GM12878 (cell line): Measurements from ENCODE around the gene NEFH. TPM values are rescaled to one million over a fixed set of nuclear protein-coding genes. Genes with fewer than 3 reads are reported as not detected.

Source experiments
- ATAC-seq: fragments of 200-7000 bp; cut with Tn5 transposase; 3 replicates; pipeline ENCODE4 v1.9.1; 2020; ENCODE audit warnings: mild to moderate bottlenecking, moderate library complexity
- BruUV-seq: library from RNA; stranded (reverse); fragments of 400-500 nt; replicated peaks from 2 replicates; lab custom pipeline; 2021; lab: Mats Ljungman, UMichigan
- CTCF ChIA-PET: fragments of 300-600 bp; sonication (Branson Sonifier 250); formaldehyde crosslinking; extraction: SDS; loops from one replicate; lab custom pipeline; 2021; ENCODE audit warnings: inconsistent platforms; lab: Yijun Ruan, JAX
- POLR2A ChIA-PET: fragments of 350-600 bp; formaldehyde crosslinking; extraction: SDS; loops from one replicate; lab custom pipeline; 2021; ENCODE audit warnings: inconsistent platforms; lab: Charles Lee
- RAD21 ChIA-PET: fragments of 300-600 bp; sonication (Branson Sonifier 250); formaldehyde crosslinking; loops from one replicate; lab custom pipeline; 2023; ENCODE audit warnings: antibody characterized with exemption; ENCODE audit not compliant: unreplicated experiment; lab: Charles Lee
- SMC1A ChIA-PET: fragments of 300-600 bp; sonication (Branson Sonifier 250); formaldehyde crosslinking; loops from one replicate; lab custom pipeline; 2023; ENCODE audit not compliant: unreplicated experiment, uncharacterized antibody; lab: Charles Lee
- DNase-seq: peaks from one replicate; pipeline ENCODE4 v3.0.0-alpha.2; 2011; ENCODE audit warnings: low read depth, low spot score
- FAIRE-seq: peaks from 3 replicates; lab custom pipeline; 2011; peaks lifted over from hg19 to GRCh38; lab: Jason Lieb, UNC
- H2AFZ ChIP-seq: 2 replicates; pipeline ENCODE4 v1.6.0; 2011; ENCODE audit warnings: low read depth, low read length, control low read depth; ENCODE audit not compliant: control insufficient read depth
- H3K27ac ChIP-seq: 2 replicates; pipeline ENCODE4 v1.5.1; 2011; ENCODE audit warnings: control low read depth; ENCODE audit not compliant: control insufficient read depth, insufficient read depth
- H3K27me3 ChIP-seq, 2 experiments: replicated peaks in 1 of 2; 2 replicates each; pipeline versions ENCODE4 v1.6.0 to v1.6.1; 2011; ENCODE audit warnings: low read length in 1 of 2; ENCODE audit not compliant: control insufficient read depth in 2 of 2, insufficient read depth in 2 of 2
- H3K36me3 ChIP-seq, 2 experiments: 2 replicates each; pipeline ENCODE4 v1.5.1; 2011; ENCODE audit warnings: low read length in 1 of 2; ENCODE audit not compliant: control insufficient read depth in 2 of 2, insufficient read depth in 2 of 2
- H3K4me1 ChIP-seq: 2 replicates; pipeline ENCODE4 v1.6.1; 2011; ENCODE audit warnings: mild to moderate bottlenecking, low read length, moderate library complexity, mixed read lengths; ENCODE audit not compliant: control insufficient read depth, insufficient read depth
- H3K4me2 ChIP-seq: 2 replicates; pipeline ENCODE4 v1.6.0; 2011; ENCODE audit warnings: control low read depth; ENCODE audit not compliant: control insufficient read depth, insufficient read depth
- H3K4me3 ChIP-seq: fragments of 200-600 bp; sonication (generic); 2 replicates; pipeline ENCODE4 v1.5.1; 2016
- H3K79me2 ChIP-seq: 2 replicates; pipeline ENCODE4 v1.6.0; 2011; ENCODE audit warnings: low read length; ENCODE audit not compliant: control insufficient read depth, insufficient read depth
- H3K9ac ChIP-seq: 2 replicates; pipeline ENCODE4 v1.8.0; 2011; ENCODE audit warnings: low read length, control low read depth, mixed read lengths; ENCODE audit not compliant: control insufficient read depth, insufficient read depth
- H3K9me3 ChIP-seq: replicated peaks from 3 replicates; pipeline ENCODE4 v1.5.1; 2011; ENCODE audit warnings: mild to moderate bottlenecking, low read length; ENCODE audit not compliant: control insufficient read depth, insufficient read depth
- H4K20me1 ChIP-seq: 2 replicates; pipeline ENCODE4 v1.6.0; 2011; ENCODE audit not compliant: control insufficient read depth, insufficient read depth
- CBX3 ChIP-seq: fragments of 200-600 bp; sonication (generic); IDR thresholded peaks from 2 replicates; pipeline ENCODE4 v1.6.1; 2016; ENCODE audit warnings: low read depth, borderline replicate concordance
- E2F4 ChIP-seq: IDR thresholded peaks from 2 replicates; pipeline ENCODE4 v1.6.1; 2012; ENCODE audit warnings: low read depth, low read length, improper control_type of control experiment
- E2F8 ChIP-seq: fragments of 450-650 bp; IDR thresholded peaks from 2 replicates; pipeline ENCODE4 v1.6.1; 2018; ENCODE audit warnings: mild to moderate bottlenecking, low read depth, moderate library complexity; ENCODE audit not compliant: partially characterized antibody
- ESRRA ChIP-seq: IDR thresholded peaks from 2 replicates; pipeline ENCODE4 v1.6.1; 2012; ENCODE audit warnings: mild to moderate bottlenecking, low read length, improper control_type of control experiment
- HCFC1 ChIP-seq: fragments of 150-350 bp; IDR thresholded peaks from 2 replicates; pipeline ENCODE4 v1.6.1; 2014; ENCODE audit warnings: low read length
- IKZF1 ChIP-seq: fragments of 450-650 bp; conservative IDR thresholded peaks from 2 replicates; pipeline ENCODE4 v1.6.1; 2017; ENCODE audit warnings: antibody characterized with exemption, mild to moderate bottlenecking
- IKZF2 ChIP-seq, 2 experiments: fragments of 450-650 bp; IDR thresholded peaks; 2 replicates each; pipeline ENCODE4 v1.6.1; 2017; ENCODE audit warnings: mild to moderate bottlenecking in 2 of 2, moderate library complexity in 2 of 2
- IRF4 ChIP-seq: IDR thresholded peaks from 2 replicates; pipeline ENCODE4 v1.6.1; 2011; ENCODE audit warnings: low read depth, low read length
- JUNB ChIP-seq: IDR thresholded peaks from 2 replicates; pipeline ENCODE4 v1.6.1; 2016; ENCODE audit warnings: antibody characterized with exemption, mild to moderate bottlenecking
- MEF2A ChIP-seq: IDR thresholded peaks from 2 replicates; pipeline ENCODE4 v1.6.1; 2011; ENCODE audit warnings: low read depth, mild to moderate bottlenecking, low read length, moderate library complexity; ENCODE audit not compliant: insufficient read depth
- RBBP5 ChIP-seq: fragments of 200-600 bp; sonication (generic); conservative IDR thresholded peaks from 2 replicates; pipeline ENCODE4 v1.6.1; 2016
- ZBTB40 ChIP-seq: fragments of 450-650 bp; IDR thresholded peaks from 2 replicates; pipeline ENCODE4 v1.6.1; 2016; ENCODE audit warnings: mild to moderate bottlenecking, moderate library complexity, borderline replicate concordance
- ZNF622 ChIP-seq: fragments of 450-650 bp; IDR thresholded peaks from 2 replicates; pipeline ENCODE4 v1.6.1; 2017; ENCODE audit warnings: mild to moderate bottlenecking, inconsistent platforms
- WGBS: methylation state at CpG from one replicate; pipeline ENCODE4 v1.1.6; 2016; ENCODE audit warnings: low lambda C conversion rate; ENCODE audit not compliant: insufficient replicate concordance, insufficient coverage; ENCODE audit errors: missing lambda C conversion rate; 5-methylcytosine and 5-hydroxymethylcytosine counted together
- in situ Hi-C: fragments of 300-500 bp; cut with MboI; formaldehyde crosslinking; loops from 9 replicates; pipeline ENCODE4 v1.14.3; 2018; ENCODE audit warnings: mixed read lengths
- intact Hi-C: fragments of 100-400 bp; cut with micrococcal nuclease; formaldehyde crosslinking; loops from one replicate; pipeline ENCODE4 v1.14.2; 2022; ENCODE audit not compliant: unreplicated experiment
- polyA plus RNA-seq, 11 experiments: library from polyadenylated mRNA; depleted of rRNA in 4 of 11; unstranded in 6 of 11; stranded (reverse) in 5 of 11; fragments of >200 nt; fragmentation: Nextera tagmentation in 4 of 11; fragmentation: Illumina TruSeq in 1 of 11; extraction: Ambion mirVana in 4 of 11; extraction: Trizol in 1 of 11; gene quantifications; 1 replicate in 1 of 11; 2 replicates in 10 of 11; pipeline versions ENCODE4 v1.2.1 to v1.2.3, GENCODE V29; 2011 to 2016; ENCODE audit warnings: inconsistent platforms in 2 of 11, missing spikeins in 2 of 11, low read depth in 1 of 11
- total RNA-seq, 4 experiments: library from RNA; depleted of rRNA in 3 of 4; stranded (reverse); fragments of >200 nt in 3 of 4; fragmentation: Illumina TruSeq in 1 of 4; extraction: Trizol in 1 of 4; gene quantifications; 2 replicates each; pipeline versions ENCODE4 v1.2.1 to v1.2.3, GENCODE V29; 2013 to 2021

The NEFH gene
- total and polyA plus RNA-seq, 10 of the 15 experiments (the other 5 are each of a cell fraction or from before 2014, with no cell fraction given), result 0.02 to 0.25 (median 0.09) TPM

- in situ Hi-C loops (loop anchor here (5.0 kb wide), 1 partner anchor 124 kb away; no protein-coding TSS in a partner anchor), intact Hi-C loops (no loop called here)
- Histone ChIP-seq H3K9ac (no peak overlapping the region), H3K4me3 (no peak overlapping the region), H4K20me1 (no peaks in the 10 kb centered on the region), H3K27ac (no peak overlapping the region), H3K36me3 (peaks cover 40 to 43% of the 10 kb centered on the region in 2 experiments), H3K79me2 (no peaks in the 10 kb centered on the region), H3K9me3 (no peaks in the 10 kb centered on the region), H3K4me2 (no peak overlapping the region), H3K27me3 (no peaks in the 10 kb centered on the region), H2AFZ (no peak overlapping the region), H3K4me1 (no peaks in the 10 kb centered on the region)
- WGBS, result 78% methylated on average over 4 of the region's 4 CpGs
- POLR2A ChIA-PET, result no interaction called here
- no TSS peak for BruUV-seq
- RAD21 ChIA-PET, result no interaction called here
- CTCF ChIA-PET, result interaction anchor here (0.9 kb wide), 1 partner anchor 125 kb away, joined by 3 read pairs; no protein-coding TSS in a partner anchor
- FAIRE-seq, result no peak
- SMC1A ChIA-PET, result no interaction called here
- no peak for ATAC-seq
- TF ChIP-seq ZNF622 (no peak), E2F8 (no peak), JUNB (no peak), IKZF2 (IDR thresholded peaks at IDR 0.05) (no peak), CBX3 (no peak), E2F4 (no peak), MEF2A (no peak), IKZF1 (no peak), HCFC1 (no peak), ESRRA (no peak), ZBTB40 (no peak), IRF4 (no peak), RBBP5 (no peak)
- DNase-seq, result no peak
Measured at GRCh38 chr22:29520851-29521250, 40.8 kb downstream of the NEFH start.
